ENCODE measurements around the gene AIF1L. TPM values are rescaled to one million over a fixed set of nuclear protein-coding genes. Genes with fewer than 3 reads are reported as not detected.

AIF1L gene
- 1 to 10 TPM in 3 of 4 donors, under 1 TPM in 1; 0.45 to 9.3 (median 4.4) TPM for polyA plus RNA-seq
- long read RNA-seq, donor 1, partial matches to known transcripts, result 0 of 1 reads
- long read RNA-seq, donor 1, other reads (novel, unspliced or antisense), result 0 of 1 reads
- long read RNA-seq, donor 2, partial matches to known transcripts, result 0 of 1 reads
- long read RNA-seq, donor 2, other reads (novel, unspliced or antisense), result 0 of 1 reads
- long read RNA-seq, donor 3, partial matches to known transcripts, result 0 of 1 reads
- long read RNA-seq, donor 3, other reads (novel, unspliced or antisense), result 0 of 1 reads
- long read RNA-seq, donor 4, result 0 reads
- long read RNA-seq, donor 5, result 0 reads
- long read RNA-seq, donor 6, partial matches to known transcripts, result 0 of 1 reads
- long read RNA-seq, donor 6, other reads (novel, unspliced or antisense), result 0 of 1 reads
- long read RNA-seq, donor 7, result 0 reads
- long read RNA-seq, donor 8, partial matches to known transcripts, result 0 of 2 reads
- long read RNA-seq, donor 8, other reads (novel, unspliced or antisense), result 0 of 2 reads
- long read RNA-seq, donor 9, result 0 reads
- long read RNA-seq, donor 10, partial matches to known transcripts, result 0 of 4 reads
- long read RNA-seq, donor 10, other reads (novel, unspliced or antisense), result 0 of 4 reads

- peaks cover 0 to 46% (median 18%) of the 10 kb centered on the region in 3 donors for H3K27me3 ChIP-seq (ENCODE audit: control insufficient read depth in 3 of 3, insufficient read depth in 3 of 3, low read length in 3 of 3)
- no peak within 1 kb of the TSS for H3K27ac ChIP-seq (ENCODE audit: low read depth in 1 of 3, low read length in 2 of 3)
- H3K4me3 ChIP-seq (ENCODE audit: low read depth in 1 of 3, low read length in 3 of 3), result peak within 1 kb of the TSS in 2 of 3 donors; percentile 15 to 36
- H3K36me3 ChIP-seq (ENCODE audit: control insufficient read depth in 3 of 3, insufficient read depth in 2 of 3, low read depth in 1 of 3, low read length in 3 of 3), result no peaks in the 10 kb centered on the region
- H3K9me3 ChIP-seq (ENCODE audit: control insufficient read depth in 2 of 2, insufficient read depth in 1 of 2, low read depth in 1 of 2, low read length in 1 of 2), result no peaks in the 10 kb centered on the region
- no peaks in the 10 kb centered on the region for H3K4me1 ChIP-seq (ENCODE audit: control insufficient read depth in 3 of 3, insufficient read depth in 2 of 3, low read depth in 1 of 3, low read length in 2 of 3)
- FAIRE-seq, result no peak
- WGBS, 3 donors, result 0 to 2% (median 1%) methylated on average over 52 to 95 of the region's 99 CpGs
- DNase-seq, result peak; percentile 2 to 64
Measured at GRCh38 chr9:131096269-131097125, at the start of gene AIF1L. AIF1L (plus strand) TSS chr9:131096531; CDS start chr9:131096630, 99 bp downstream.

GRCh38 chr9:131046581-131047202 lies 49.6 kb upstream of the AIF1L start:
- no peak overlapping the region for H3K4me3 ChIP-seq (ENCODE audit: low read depth in 1 of 3, low read length in 3 of 3)
- WGBS, 3 donors, result 13% methylated on average over 34 to 35 of the region's 35 CpGs
- H3K36me3 ChIP-seq (ENCODE audit: control insufficient read depth in 3 of 3, insufficient read depth in 2 of 3, low read depth in 1 of 3, low read length in 3 of 3), result no peaks in the 10 kb centered on the region
- no peaks in the 10 kb centered on the region for H3K27me3 ChIP-seq (ENCODE audit: control insufficient read depth in 3 of 3, insufficient read depth in 3 of 3, low read length in 3 of 3)
- H3K27ac ChIP-seq (ENCODE audit: low read depth in 1 of 3, low read length in 2 of 3), result no peak overlapping the region
- peak; percentile 56 to 81 for DNase-seq
- FAIRE-seq, result no peak
- H3K9me3 ChIP-seq (ENCODE audit: control insufficient read depth in 2 of 2, insufficient read depth in 1 of 2, low read depth in 1 of 2, low read length in 1 of 2), result peaks cover 0 to 2% of the 10 kb centered on the region in 2 donors
- H3K4me1 ChIP-seq (ENCODE audit: control insufficient read depth in 3 of 3, insufficient read depth in 2 of 3, low read depth in 1 of 3, low read length in 2 of 3), result no peaks in the 10 kb centered on the region

GRCh38 chr9:131048332-131048731 lies 48.0 kb upstream of the AIF1L start:
- Histone ChIP-seq H3K27me3 (ENCODE audit: control insufficient read depth in 3 of 3, insufficient read depth in 3 of 3, low read length in 3 of 3) (no peaks in the 10 kb centered on the region), H3K27ac (ENCODE audit: low read depth in 1 of 3, low read length in 2 of 3) (no peak overlapping the region), H3K36me3 (ENCODE audit: control insufficient read depth in 3 of 3, insufficient read depth in 2 of 3, low read depth in 1 of 3, low read length in 3 of 3) (no peaks in the 10 kb centered on the region), H3K4me3 (ENCODE audit: low read depth in 1 of 3, low read length in 3 of 3) (no peak overlapping the region), H3K9me3 (ENCODE audit: control insufficient read depth in 2 of 2, insufficient read depth in 1 of 2, low read depth in 1 of 2, low read length in 1 of 2) (peaks cover 0 to 2% of the 10 kb centered on the region in 2 donors), H3K4me1 (ENCODE audit: control insufficient read depth in 3 of 3, insufficient read depth in 2 of 3, low read depth in 1 of 3, low read length in 2 of 3) (no peaks in the 10 kb centered on the region)
- FAIRE-seq (no peak), DNase-seq (no peak)
- 44 to 49% (median 47%) methylated on average over 6 of the region's 6 CpGs for WGBS, 3 donors

- H3K36me3 ChIP-seq (ENCODE audit: control insufficient read depth in 3 of 3, insufficient read depth in 2 of 3, low read depth in 1 of 3, low read length in 3 of 3), result no peaks in the 10 kb centered on the region
- FAIRE-seq (no peak), DNase-seq (no peak)
- 85 to 91% (median 88%) methylated on average over 8 of the region's 8 CpGs for WGBS, 3 donors
- peaks cover 0 to 2% of the 10 kb centered on the region in 2 donors for H3K9me3 ChIP-seq (ENCODE audit: control insufficient read depth in 2 of 2, insufficient read depth in 1 of 2, low read depth in 1 of 2, low read length in 1 of 2)
- H3K4me1 ChIP-seq (ENCODE audit: control insufficient read depth in 3 of 3, insufficient read depth in 2 of 3, low read depth in 1 of 3, low read length in 2 of 3), result no peaks in the 10 kb centered on the region
- no peak overlapping the region for H3K4me3 ChIP-seq (ENCODE audit: low read depth in 1 of 3, low read length in 3 of 3)
- no peak overlapping the region for H3K27ac ChIP-seq (ENCODE audit: low read depth in 1 of 3, low read length in 2 of 3)
- no peaks in the 10 kb centered on the region for H3K27me3 ChIP-seq (ENCODE audit: control insufficient read depth in 3 of 3, insufficient read depth in 3 of 3, low read length in 3 of 3)
Measured at GRCh38 chr9:131048820-131049219, 47.5 kb upstream of the AIF1L start.

- Histone ChIP-seq H3K27ac (ENCODE audit: low read depth in 1 of 3, low read length in 2 of 3) (no peak overlapping the region), H3K4me3 (ENCODE audit: low read depth in 1 of 3, low read length in 3 of 3) (no peak overlapping the region), H3K27me3 (ENCODE audit: control insufficient read depth in 3 of 3, insufficient read depth in 3 of 3, low read length in 3 of 3) (no peaks in the 10 kb centered on the region), H3K4me1 (ENCODE audit: control insufficient read depth in 3 of 3, insufficient read depth in 2 of 3, low read depth in 1 of 3, low read length in 2 of 3) (no peaks in the 10 kb centered on the region), H3K36me3 (ENCODE audit: control insufficient read depth in 3 of 3, insufficient read depth in 2 of 3, low read depth in 1 of 3, low read length in 3 of 3) (no peaks in the 10 kb centered on the region), H3K9me3 (ENCODE audit: control insufficient read depth in 2 of 2, insufficient read depth in 1 of 2, low read depth in 1 of 2, low read length in 1 of 2) (peaks cover 0 to 2% of the 10 kb centered on the region in 2 donors)
- FAIRE-seq (no peak), DNase-seq (no peak)
- WGBS, 3 donors, result 41 to 61% (median 51%) methylated on average over 21 of the region's 21 CpGs
Measured at GRCh38 chr9:131049829-131050715, 46.3 kb upstream of the AIF1L start.

DNA sequence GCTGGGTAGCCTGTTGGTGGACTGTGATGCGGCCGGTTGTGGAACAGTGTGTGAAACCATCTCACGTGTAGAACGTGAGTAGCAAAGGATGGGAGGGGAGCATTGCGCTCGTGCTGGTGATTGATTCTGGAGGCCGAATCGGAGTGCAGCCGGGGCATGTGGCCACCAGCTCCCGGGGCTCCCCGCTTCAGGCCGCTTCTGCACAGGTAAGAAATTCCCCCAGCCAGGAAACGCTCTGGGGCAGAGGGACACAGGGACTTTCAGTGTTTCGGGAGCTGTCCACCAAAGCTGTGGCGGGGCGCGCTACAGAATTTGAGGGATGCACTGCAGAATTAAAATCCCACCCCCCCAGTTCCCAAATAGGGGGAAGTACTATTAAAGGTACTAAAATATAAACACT lies 45.5 kb upstream of the AIF1L start:
- Histone ChIP-seq H3K4me3 (ENCODE audit: low read depth in 1 of 3, low read length in 3 of 3) (no peak overlapping the region), H3K27ac (ENCODE audit: low read depth in 1 of 3, low read length in 2 of 3) (no peak overlapping the region), H3K4me1 (ENCODE audit: control insufficient read depth in 3 of 3, insufficient read depth in 2 of 3, low read depth in 1 of 3, low read length in 2 of 3) (no peaks in the 10 kb centered on the region), H3K36me3 (ENCODE audit: control insufficient read depth in 3 of 3, insufficient read depth in 2 of 3, low read depth in 1 of 3, low read length in 3 of 3) (no peaks in the 10 kb centered on the region), H3K27me3 (ENCODE audit: control insufficient read depth in 3 of 3, insufficient read depth in 3 of 3, low read length in 3 of 3) (no peaks in the 10 kb centered on the region), H3K9me3 (ENCODE audit: control insufficient read depth in 2 of 2, insufficient read depth in 1 of 2, low read depth in 1 of 2, low read length in 1 of 2) (peaks cover 0 to 2% of the 10 kb centered on the region in 2 donors)
- WGBS, 3 donors, result 82 to 90% (median 85%) methylated on average over 15 to 17 of the region's 17 CpGs
- no peak for DNase-seq
- FAIRE-seq, result no peak

DNA sequence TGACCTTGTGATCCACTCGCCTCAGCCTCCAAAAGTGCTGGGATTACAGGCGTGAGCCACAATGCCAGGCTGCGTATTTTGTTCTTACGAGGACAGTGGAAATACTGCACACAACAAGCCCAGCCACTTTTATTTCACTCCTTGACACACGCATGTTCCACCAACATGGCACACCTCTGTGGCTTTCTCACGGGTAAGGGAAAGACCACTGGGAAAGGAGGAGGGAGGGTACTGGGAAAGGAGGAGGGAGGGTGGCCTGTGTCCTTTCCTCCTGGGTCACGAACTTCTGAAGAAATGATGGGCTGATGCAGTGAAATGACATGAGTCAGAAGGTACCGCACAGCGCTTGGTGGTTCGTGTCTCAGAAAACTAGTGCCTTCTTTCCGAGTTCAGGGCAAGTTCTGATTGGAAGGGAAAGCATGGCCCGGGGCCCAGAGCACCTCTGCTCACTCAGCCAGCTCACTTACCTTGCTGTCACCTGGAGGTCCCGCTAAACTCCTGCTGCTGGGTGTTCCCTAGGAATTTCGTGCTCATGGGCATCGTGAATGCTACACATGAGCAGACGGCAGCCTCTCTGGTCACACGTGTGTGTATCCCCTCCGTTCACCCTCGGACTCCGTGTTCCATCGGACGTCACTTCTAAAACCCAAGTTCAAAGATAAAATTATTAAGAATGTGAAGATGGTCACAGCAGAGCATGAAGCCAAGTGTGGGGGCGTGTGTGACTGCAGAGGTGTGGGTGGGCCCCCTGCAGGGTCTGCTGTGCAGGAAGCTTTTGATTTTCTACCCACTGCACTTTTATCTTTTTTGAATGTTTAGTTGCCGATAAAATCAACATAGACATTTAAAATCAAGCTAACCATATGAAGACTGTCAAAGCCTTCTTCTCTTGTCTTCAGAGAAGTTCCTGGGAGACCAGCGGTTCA lies 44.5 kb upstream of the AIF1L start:
- Histone ChIP-seq H3K27me3 (ENCODE audit: control insufficient read depth in 3 of 3, insufficient read depth in 3 of 3, low read length in 3 of 3) (no peaks in the 10 kb centered on the region), H3K27ac (ENCODE audit: low read depth in 1 of 3, low read length in 2 of 3) (no peak overlapping the region), H3K36me3 (ENCODE audit: control insufficient read depth in 3 of 3, insufficient read depth in 2 of 3, low read depth in 1 of 3, low read length in 3 of 3) (no peaks in the 10 kb centered on the region), H3K9me3 (ENCODE audit: control insufficient read depth in 2 of 2, insufficient read depth in 1 of 2, low read depth in 1 of 2, low read length in 1 of 2) (peaks cover 0 to 2% of the 10 kb centered on the region in 2 donors), H3K4me3 (ENCODE audit: low read depth in 1 of 3, low read length in 3 of 3) (no peak overlapping the region), H3K4me1 (ENCODE audit: control insufficient read depth in 3 of 3, insufficient read depth in 2 of 3, low read depth in 1 of 3, low read length in 2 of 3) (no peaks in the 10 kb centered on the region)
- DNase-seq (no peak), FAIRE-seq (no peak)
- 66 to 82% (median 71%) methylated on average over 25 of the region's 25 CpGs for WGBS, 3 donors

Data from small intestine (tissue), 16 donors.